Stimulated activated CD4-positive, alpha-beta T cell treated with anti-CD3 and anti-CD28 coated beads, Interleukin-15, amount 100 ng/mL, for 48 hours (primary cell): ENCODE measurements around the gene ARG2.
"Not testable (repeated sequence)": the region's sequence is repeated elsewhere in the genome, so short reads cannot be mapped to it uniquely, and the experiment has no call there.

Source experiments
- DNase-seq, 2 donors: peaks; one replicate each; pipeline ENCODE4 v3.0.0-alpha.2; 2020; ENCODE audit warnings: low read depth in 2 of 2

ARG2 gene

GRCh38 chr14:67586369-67586768, 33.4 kb upstream of the ARG2 start:
- DNase-seq: no peak

- DNase-seq: no peak
Observed at GRCh38 chr14:67589204-67589770, 30.4 kb upstream of the ARG2 start.

- not testable (repeated sequence) for DNase-seq
Observed at GRCh38 chr14:67593650-67594049, 26.1 kb upstream of the ARG2 start.

GRCh38 chr14:67595392-67595791, 24.3 kb upstream of the ARG2 start:
- DNase-seq: no peak

- DNase-seq: peak; percentile 85 to 92
Observed at GRCh38 chr14:67599698-67600561, 19.8 kb upstream of the ARG2 start, which contains the start of gene PIGH. PIGH (minus strand) TSS chr14:67600268; CDS start chr14:67600203, 65 bp downstream.

- not testable (repeated sequence) for DNase-seq
Observed at GRCh38 chr14:67600562-67600974, 19.2 kb upstream of the ARG2 start.

GRCh38 chr14:67602076-67602475, 17.6 kb upstream of the ARG2 start:
- DNase-seq: no peak

GRCh38 chr14:67602995-67603545, 16.6 kb upstream of the ARG2 start:
- no peak for DNase-seq

GRCh38 chr14:67607646-67608045, 12.1 kb upstream of the ARG2 start:
- DNase-seq: no peak

GRCh38 chr14:67609642-67610310, 9.9 kb upstream of the ARG2 start:
- no peak for DNase-seq

GRCh38 chr14:67610491-67610890, 9.2 kb upstream of the ARG2 start:
- no peak for DNase-seq

- DNase-seq: no peak
Observed at GRCh38 chr14:67618617-67619063, 1.1 kb upstream of the ARG2 start.

GRCh38 chr14:67620217-67620785, 581 bp downstream of the ARG2 start:
- no peak for DNase-seq

GRCh38 chr14:67622675-67623074, 3.0 kb downstream of the ARG2 start:
- no peak for DNase-seq

- no peak for DNase-seq
Observed at GRCh38 chr14:67623114-67623513, 3.4 kb downstream of the ARG2 start.

GRCh38 chr14:67626131-67626530, 6.4 kb downstream of the ARG2 start:
- not testable (repeated sequence) for DNase-seq

GRCh38 chr14:67627519-67627918, 7.8 kb downstream of the ARG2 start:
- no peak for DNase-seq

- no peak for DNase-seq
Observed at GRCh38 chr14:67630186-67630585, 10.5 kb downstream of the ARG2 start.

GRCh38 chr14:67630938-67631337, 11.2 kb downstream of the ARG2 start:
- no peak for DNase-seq

- DNase-seq: no peak
Observed at GRCh38 chr14:67633451-67634147, 13.9 kb downstream of the ARG2 start.

- DNase-seq: no peak
Observed at GRCh38 chr14:67636361-67636919, 16.7 kb downstream of the ARG2 start.
